ENCODE results near the gene ANKRD44. TPM values are rescaled to one million over a fixed set of nuclear protein-coding genes. Genes with fewer than 3 reads are reported as not detected.

ANKRD44 gene
- total RNA-seq, 1 donor from 2014 or later = 14.2 TPM

DNA sequence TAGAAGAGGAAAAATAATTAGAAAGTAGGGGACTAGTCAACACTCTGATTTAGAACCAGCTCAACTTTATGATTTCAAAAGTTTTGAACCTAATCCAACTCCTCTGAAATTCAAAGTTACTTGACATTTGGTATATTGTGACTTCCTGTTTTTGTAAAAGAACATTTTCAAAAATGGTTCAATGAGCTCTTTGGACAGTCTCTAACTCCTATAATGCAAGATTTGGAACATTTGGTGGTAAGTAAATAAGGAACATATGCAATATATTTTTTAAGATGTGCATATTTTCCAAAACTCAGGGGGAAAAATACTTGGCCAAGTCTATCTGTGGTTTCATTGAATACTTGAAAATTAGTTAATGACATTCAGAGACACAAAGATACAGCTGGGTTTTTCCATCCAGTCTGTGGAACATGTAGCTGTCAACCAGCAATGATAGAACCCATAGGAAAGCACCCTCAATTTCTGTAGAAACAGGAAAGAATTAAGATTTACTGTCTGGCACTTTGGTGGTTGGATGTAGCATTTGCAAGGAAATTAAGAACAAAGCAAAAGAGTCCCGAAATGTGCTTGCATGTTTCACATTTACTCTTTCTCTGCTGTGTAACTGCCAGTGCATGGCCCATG, 17.0 kb upstream of the ANKRD44 start:
- Mint-ChIP-seq H3K27me3 (peaks cover 5% of the 10 kb centered on the region), H3K4me3 (no peak overlapping the region), H3K36me3 (no peaks in the 10 kb centered on the region), H3K9me3 (no peaks in the 10 kb centered on the region), H3K4me1 (ENCODE audit: unreplicated experiment) (peaks cover 6% of the 10 kb centered on the region), H3K27ac (no peak overlapping the region)
- DNase-seq (ENCODE audit: extremely low spot score, unreplicated experiment) = no peak
- TF ChIP-seq, protein P1, sequence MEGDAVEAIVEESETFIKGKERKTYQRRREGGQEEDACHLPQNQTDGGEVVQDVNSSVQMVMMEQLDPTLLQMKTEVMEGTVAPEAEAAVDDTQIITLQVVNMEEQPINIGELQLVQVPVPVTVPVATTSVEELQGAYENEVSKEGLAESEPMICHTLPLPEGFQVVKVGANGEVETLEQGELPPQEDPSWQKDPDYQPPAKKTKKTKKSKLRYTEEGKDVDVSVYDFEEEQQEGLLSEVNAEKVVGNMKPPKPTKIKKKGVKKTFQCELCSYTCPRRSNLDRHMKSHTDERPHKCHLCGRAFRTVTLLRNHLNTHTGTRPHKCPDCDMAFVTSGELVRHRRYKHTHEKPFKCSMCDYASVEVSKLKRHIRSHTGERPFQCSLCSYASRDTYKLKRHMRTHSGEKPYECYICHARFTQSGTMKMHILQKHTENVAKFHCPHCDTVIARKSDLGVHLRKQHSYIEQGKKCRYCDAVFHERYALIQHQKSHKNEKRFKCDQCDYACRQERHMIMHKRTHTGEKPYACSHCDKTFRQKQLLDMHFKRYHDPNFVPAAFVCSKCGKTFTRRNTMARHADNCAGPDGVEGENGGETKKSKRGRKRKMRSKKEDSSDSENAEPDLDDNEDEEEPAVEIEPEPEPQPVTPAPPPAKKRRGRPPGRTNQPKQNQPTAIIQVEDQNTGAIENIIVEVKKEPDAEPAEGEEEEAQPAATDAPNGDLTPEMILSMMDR (conservative IDR thresholded peaks at IDR 0.05) = no peak

DNA sequence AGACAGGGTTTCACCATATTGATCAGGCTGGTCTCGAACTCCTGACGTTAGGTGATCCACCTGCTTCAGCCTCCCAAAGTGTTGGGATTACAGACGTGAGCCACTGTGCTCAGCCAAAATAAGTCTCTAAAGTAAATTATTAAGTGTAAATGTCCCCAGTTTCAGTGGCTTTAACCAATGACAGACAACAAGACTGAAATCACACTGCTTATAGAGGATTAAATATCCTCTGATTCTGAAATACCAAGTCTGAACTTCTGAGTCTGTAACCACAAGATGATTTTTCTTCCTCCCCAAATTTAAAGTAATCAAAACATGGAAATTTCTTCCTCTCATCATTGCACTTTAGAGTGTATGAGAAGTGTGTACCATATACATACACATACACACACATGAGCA, 16.5 kb upstream of the ANKRD44 start:
- no peaks in the 10 kb centered on the region for H3K36me3 Mint-ChIP-seq
- H3K27me3 Mint-ChIP-seq = peaks cover 5% of the 10 kb centered on the region
- H3K9me3 Mint-ChIP-seq = no peaks in the 10 kb centered on the region
- TF ChIP-seq, protein P1 (conservative IDR thresholded peaks at IDR 0.05) = no peak
- no peak overlapping the region for H3K27ac Mint-ChIP-seq
- peaks cover 6% of the 10 kb centered on the region for H3K4me1 Mint-ChIP-seq (ENCODE audit: unreplicated experiment)
- no peak overlapping the region for H3K4me3 Mint-ChIP-seq
- DNase-seq (ENCODE audit: extremely low spot score, unreplicated experiment) = no peak

DNA sequence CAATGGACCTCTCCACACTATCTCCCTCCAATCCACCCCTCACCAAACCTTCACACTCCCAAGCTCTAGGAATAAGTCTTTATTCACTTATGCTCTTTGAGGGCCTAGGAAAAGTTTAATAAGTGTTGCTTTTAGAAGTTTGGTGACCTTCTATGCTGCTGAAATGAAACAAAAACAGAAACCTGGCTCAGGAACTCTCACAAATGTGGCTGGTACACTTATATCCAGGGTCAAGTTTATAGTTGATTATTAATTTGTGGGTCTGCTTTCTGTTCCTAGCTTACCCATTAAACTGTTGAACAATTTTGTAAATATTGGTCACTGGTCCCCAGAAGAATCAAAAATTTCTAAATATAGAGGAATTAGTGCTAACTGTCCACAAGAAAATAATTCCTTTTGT, 14.2 kb upstream of the ANKRD44 start:
- Mint-ChIP-seq H3K36me3 (no peaks in the 10 kb centered on the region), H3K4me1 (ENCODE audit: unreplicated experiment) (peaks cover 6% of the 10 kb centered on the region), H3K27me3 (peaks cover 5% of the 10 kb centered on the region), H3K9me3 (no peaks in the 10 kb centered on the region), H3K27ac (no peak overlapping the region), H3K4me3 (no peak overlapping the region)
- no peak for DNase-seq (ENCODE audit: extremely low spot score, unreplicated experiment)
- TF ChIP-seq, protein P1 (conservative IDR thresholded peaks at IDR 0.05) = no peak

DNA sequence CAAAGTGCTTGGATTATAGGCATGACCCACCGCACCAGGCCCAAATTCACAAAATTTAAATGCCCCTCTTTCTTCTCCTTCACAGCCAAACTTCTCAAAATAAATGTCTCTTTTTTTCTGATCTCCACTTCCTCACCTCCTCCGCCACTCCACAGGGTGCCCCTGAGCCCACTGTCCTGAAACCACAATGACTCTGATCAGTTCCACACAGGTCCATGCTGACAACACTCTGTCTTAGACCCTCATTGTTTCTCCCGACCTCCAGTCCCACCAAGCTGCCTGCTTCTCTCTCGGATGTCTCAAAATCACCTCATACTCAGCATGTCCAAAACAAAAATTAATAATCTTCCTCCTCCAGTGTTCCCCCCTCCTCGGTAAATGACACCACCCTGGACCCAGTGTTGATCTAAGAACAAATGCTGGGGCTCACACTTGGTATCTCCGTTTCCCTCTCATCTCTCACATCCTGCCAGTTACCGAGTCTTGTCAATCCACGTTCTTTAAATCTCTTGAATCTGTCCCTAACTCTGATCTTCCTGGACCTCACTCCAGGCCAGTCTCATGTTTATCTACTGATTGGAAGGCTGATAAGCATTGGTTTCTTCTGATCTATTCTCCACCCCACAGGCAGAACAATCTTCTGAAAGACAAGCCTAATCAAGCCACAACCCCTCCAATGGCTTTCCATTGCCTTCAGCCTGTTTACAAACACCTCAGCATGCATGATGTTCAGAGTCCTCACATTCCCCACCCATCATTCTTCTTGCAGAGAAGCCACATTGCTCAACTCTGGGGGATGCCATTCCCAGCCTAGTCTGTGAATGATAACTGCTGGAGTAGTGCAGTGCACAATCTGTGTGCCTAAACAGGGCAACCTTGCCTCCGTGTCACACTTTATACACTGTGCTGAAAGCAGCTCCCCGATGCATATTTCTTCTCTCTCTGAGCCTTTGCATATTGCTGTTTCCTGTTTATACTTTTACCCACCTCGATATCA, 12.4 kb upstream of the ANKRD44 start:
- no peak for DNase-seq (ENCODE audit: extremely low spot score, unreplicated experiment)
- Mint-ChIP-seq H3K27me3 (peaks cover 5% of the 10 kb centered on the region), H3K4me1 (ENCODE audit: unreplicated experiment) (peaks cover 6% of the 10 kb centered on the region), H3K36me3 (no peaks in the 10 kb centered on the region), H3K4me3 (no peak overlapping the region), H3K27ac (no peak overlapping the region), H3K9me3 (no peaks in the 10 kb centered on the region)
- TF ChIP-seq, protein P1 (conservative IDR thresholded peaks at IDR 0.05) = no peak

DNA sequence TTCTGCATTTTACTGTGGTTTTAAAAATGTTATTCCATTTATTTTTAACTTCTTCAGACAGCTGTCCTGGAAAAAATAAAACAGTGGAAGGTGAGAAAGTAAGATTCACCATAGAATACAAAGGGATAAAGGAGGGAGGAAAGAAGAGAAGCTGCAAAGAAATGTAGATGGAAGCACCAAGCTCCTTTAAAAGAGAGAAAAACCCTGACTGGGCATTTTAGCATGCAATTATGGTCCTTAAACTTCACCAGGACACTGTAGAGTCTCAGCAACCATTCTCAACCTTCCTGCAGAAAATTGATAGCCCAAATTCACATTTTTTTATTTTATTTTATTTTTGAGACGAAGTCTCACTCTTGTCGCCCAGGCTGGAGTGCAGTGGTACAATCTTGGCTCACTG, 11.6 kb upstream of the ANKRD44 start:
- H3K36me3 Mint-ChIP-seq = no peaks in the 10 kb centered on the region
- TF ChIP-seq, protein P1 (conservative IDR thresholded peaks at IDR 0.05) = no peak
- no peak overlapping the region for H3K4me3 Mint-ChIP-seq
- no peak for DNase-seq (ENCODE audit: extremely low spot score, unreplicated experiment)
- no peaks in the 10 kb centered on the region for H3K9me3 Mint-ChIP-seq
- H3K27ac Mint-ChIP-seq = no peak overlapping the region
- H3K27me3 Mint-ChIP-seq = peaks cover 5% of the 10 kb centered on the region
- peaks cover 6% of the 10 kb centered on the region for H3K4me1 Mint-ChIP-seq (ENCODE audit: unreplicated experiment)
